IMR-90 (cell line): ENCODE measurements around the gene MPPED2.

Experiments used
- MXI1 ChIP-seq: IDR thresholded peaks from 2 replicates; pipeline ENCODE4 v1.6.1; 2012; ENCODE audit warnings: low read depth, mild to moderate bottlenecking, low read length, moderate library complexity, borderline replicate concordance
- POLR2A ChIP-seq: IDR thresholded peaks from 2 replicates; pipeline ENCODE4 v1.6.1; 2012; ENCODE audit warnings: mild to moderate bottlenecking, low read depth, low read length
- RCOR1 ChIP-seq: IDR thresholded peaks from 2 replicates; pipeline ENCODE4 v1.6.1; 2012; ENCODE audit warnings: mild to moderate bottlenecking, low read length, improper control_type of control experiment; ENCODE audit not compliant: insufficient replicate concordance
- TF ChIP-seq, protein P1 (sequence below): conservative IDR thresholded peaks from 2 replicates; pipeline ENCODE4 v1.5.1; 2012; ENCODE audit warnings: mild to moderate bottlenecking, low read depth, low read length, improper control_type of control experiment

DNA sequence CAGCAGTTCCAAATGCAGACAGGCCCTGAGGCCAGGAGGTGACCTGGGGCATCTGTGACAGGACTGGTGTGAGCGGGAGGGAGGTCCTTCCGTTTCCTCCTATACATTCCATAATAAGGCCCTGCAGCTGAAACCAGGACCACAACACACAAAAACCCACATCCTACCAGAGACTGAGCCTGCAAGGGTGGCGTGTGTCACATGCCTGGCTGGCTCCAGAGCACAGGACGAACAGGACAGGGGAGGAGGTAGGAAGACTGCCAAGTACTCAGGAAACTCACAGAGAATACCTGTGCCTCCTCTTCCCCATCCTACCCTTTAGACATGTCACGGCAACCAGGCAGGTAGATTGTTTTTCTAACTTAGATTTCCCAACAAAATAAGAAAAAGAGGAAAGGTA lies 159.4 kb downstream of the MPPED2 start:
- TF ChIP-seq, protein P1, sequence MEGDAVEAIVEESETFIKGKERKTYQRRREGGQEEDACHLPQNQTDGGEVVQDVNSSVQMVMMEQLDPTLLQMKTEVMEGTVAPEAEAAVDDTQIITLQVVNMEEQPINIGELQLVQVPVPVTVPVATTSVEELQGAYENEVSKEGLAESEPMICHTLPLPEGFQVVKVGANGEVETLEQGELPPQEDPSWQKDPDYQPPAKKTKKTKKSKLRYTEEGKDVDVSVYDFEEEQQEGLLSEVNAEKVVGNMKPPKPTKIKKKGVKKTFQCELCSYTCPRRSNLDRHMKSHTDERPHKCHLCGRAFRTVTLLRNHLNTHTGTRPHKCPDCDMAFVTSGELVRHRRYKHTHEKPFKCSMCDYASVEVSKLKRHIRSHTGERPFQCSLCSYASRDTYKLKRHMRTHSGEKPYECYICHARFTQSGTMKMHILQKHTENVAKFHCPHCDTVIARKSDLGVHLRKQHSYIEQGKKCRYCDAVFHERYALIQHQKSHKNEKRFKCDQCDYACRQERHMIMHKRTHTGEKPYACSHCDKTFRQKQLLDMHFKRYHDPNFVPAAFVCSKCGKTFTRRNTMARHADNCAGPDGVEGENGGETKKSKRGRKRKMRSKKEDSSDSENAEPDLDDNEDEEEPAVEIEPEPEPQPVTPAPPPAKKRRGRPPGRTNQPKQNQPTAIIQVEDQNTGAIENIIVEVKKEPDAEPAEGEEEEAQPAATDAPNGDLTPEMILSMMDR = no peak
- TF ChIP-seq POLR2A = no peak
- TF ChIP-seq MXI1 = no peak
- no peak for TF ChIP-seq RCOR1
